Hepatocyte (in vitro differentiated cells): ENCODE measurements around the gene NRXN2. TPM values are rescaled to one million over a fixed set of nuclear protein-coding genes. Genes with fewer than 3 reads are reported as not detected.
A peak's percentile ranks its signal among the peaks of the same experiment; 100 is the strongest.

Experiments
- DNase-seq: peaks from one replicate; pipeline ENCODE4 v3.0.0-alpha.2; 2016; ENCODE audit warnings: low spot score
- H2AFZ ChIP-seq: fragments of 200-600 bp; sonication (generic); 2 replicates; pipeline ENCODE4 v1.6.0; 2016; ENCODE audit warnings: antibody characterized with exemption, mild to moderate bottlenecking
- H3K27ac ChIP-seq: fragments of 200-600 bp; sonication (generic); 2 replicates; pipeline ENCODE4 v1.5.1; 2016; ENCODE audit warnings: mild to moderate bottlenecking
- H3K27me3 ChIP-seq: fragments of 200-600 bp; sonication (generic); 2 replicates; pipeline ENCODE4 v1.6.1; 2016
- H3K36me3 ChIP-seq: fragments of 200-600 bp; sonication (generic); replicated peaks from 2 replicates; pipeline ENCODE4 v1.5.1; 2016; ENCODE audit warnings: low read depth; ENCODE audit not compliant: insufficient read depth
- H3K4me1 ChIP-seq: fragments of 200-600 bp; sonication (generic); 2 replicates; pipeline ENCODE4 v1.5.1; 2016; ENCODE audit warnings: mild to moderate bottlenecking, moderate library complexity; ENCODE audit not compliant: insufficient read depth
- H3K4me2 ChIP-seq: fragments of 200-600 bp; sonication (generic); 2 replicates; pipeline ENCODE4 v1.6.0; 2016
- H3K4me3 ChIP-seq: fragments of 200-600 bp; sonication (generic); 2 replicates; pipeline ENCODE4 v1.5.1; 2016; ENCODE audit warnings: mild to moderate bottlenecking
- H3K79me2 ChIP-seq: fragments of 200-600 bp; sonication (generic); 2 replicates; pipeline ENCODE4 v1.6.0; 2017; ENCODE audit warnings: mild to moderate bottlenecking
- H3K9me2 ChIP-seq: fragments of 200-600 bp; sonication (generic); replicated peaks from 2 replicates; pipeline ENCODE4 v1.6.0; 2017; ENCODE audit warnings: mild to moderate bottlenecking; ENCODE audit not compliant: insufficient read depth
- H3K9me3 ChIP-seq: fragments of 200-600 bp; sonication (generic); 2 replicates; pipeline ENCODE4 v1.5.1; 2016; ENCODE audit warnings: low read depth, mild to moderate bottlenecking
- H4K20me1 ChIP-seq: fragments of 200-600 bp; sonication (generic); 2 replicates; pipeline ENCODE4 v1.6.0; 2016; ENCODE audit warnings: mild to moderate bottlenecking; ENCODE audit not compliant: insufficient read depth, poor library complexity, severe bottlenecking
- EZH2 ChIP-seq: fragments of 200-600 bp; sonication (generic); IDR thresholded peaks from 2 replicates; pipeline ENCODE4 v1.6.1; 2016; ENCODE audit warnings: antibody characterized with exemption, mild to moderate bottlenecking, borderline replicate concordance
- EZH2phosphoT487 ChIP-seq: fragments of 200-600 bp; sonication (generic); IDR thresholded peaks from one replicate; pipeline ENCODE4 v1.6.1; 2018; ENCODE audit warnings: antibody characterized with exemption, mild to moderate bottlenecking, low read depth, moderate library complexity; ENCODE audit not compliant: unreplicated experiment, severe bottlenecking
- WGBS: methylation state at CpG from one replicate; pipeline ENCODE4 v1.1.6; 2016; ENCODE audit warnings: low lambda C conversion rate; ENCODE audit errors: missing lambda C conversion rate; 5-methylcytosine and 5-hydroxymethylcytosine counted together
- polyA plus RNA-seq: library from polyadenylated mRNA; unstranded; fragments of >200 nt; fragmentation: Nextera tagmentation; extraction: Ambion mirVana; gene quantifications from 2 replicates; pipeline ENCODE4 v1.2.1, GENCODE V29; 2016
- total RNA-seq: library from RNA; depleted of rRNA; stranded (reverse); fragments of >200 nt; gene quantifications from 2 replicates; pipeline ENCODE4 v1.2.3, GENCODE V29; 2014
- TF ChIP-seq, protein P1 (sequence below): fragments of 200-600 bp; sonication (generic); IDR thresholded peaks from 2 replicates; pipeline ENCODE4 v1.5.1; 2016; ENCODE audit warnings: antibody characterized with exemption, mild to moderate bottlenecking; ENCODE audit not compliant: poor library complexity

The NRXN2 gene
- total and polyA plus RNA-seq, 2 experiments from 2014 or later: 0.83 to 1.7 TPM

DNA sequence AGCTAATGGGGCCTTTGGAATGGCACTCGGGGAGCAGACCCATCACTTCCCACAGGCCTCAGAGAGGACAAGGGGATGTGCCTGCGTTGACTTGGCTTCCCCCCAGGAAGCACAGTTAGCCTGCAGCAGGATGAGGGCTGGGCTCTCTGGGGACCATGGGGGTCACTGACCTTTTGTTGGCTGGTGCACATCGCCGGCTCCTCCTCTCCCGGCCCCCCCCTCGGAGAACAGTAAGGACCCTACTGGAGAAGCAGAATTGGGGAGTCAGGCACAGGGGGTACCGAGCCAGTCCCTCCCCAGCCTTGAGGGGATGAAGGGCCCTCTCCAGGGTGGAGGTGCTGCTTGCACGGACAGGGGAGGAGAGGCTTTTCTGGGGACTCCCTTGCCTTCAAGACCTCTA, 32.8 kb downstream of the NRXN2 start:
- H2AFZ ChIP-seq: no peak overlapping the region
- no peak for DNase-seq
- no peak overlapping the region for H3K4me2 ChIP-seq
- no peaks in the 10 kb centered on the region for H3K9me2 ChIP-seq
- H3K4me1 ChIP-seq: no peaks in the 10 kb centered on the region
- H3K4me3 ChIP-seq: no peak overlapping the region
- no peaks in the 10 kb centered on the region for H3K36me3 ChIP-seq
- H3K27ac ChIP-seq: no peak overlapping the region
- 79% methylated on average over 8 of the region's 8 CpGs for WGBS
- H3K79me2 ChIP-seq: no peaks in the 10 kb centered on the region
- TF ChIP-seq, protein P1, sequence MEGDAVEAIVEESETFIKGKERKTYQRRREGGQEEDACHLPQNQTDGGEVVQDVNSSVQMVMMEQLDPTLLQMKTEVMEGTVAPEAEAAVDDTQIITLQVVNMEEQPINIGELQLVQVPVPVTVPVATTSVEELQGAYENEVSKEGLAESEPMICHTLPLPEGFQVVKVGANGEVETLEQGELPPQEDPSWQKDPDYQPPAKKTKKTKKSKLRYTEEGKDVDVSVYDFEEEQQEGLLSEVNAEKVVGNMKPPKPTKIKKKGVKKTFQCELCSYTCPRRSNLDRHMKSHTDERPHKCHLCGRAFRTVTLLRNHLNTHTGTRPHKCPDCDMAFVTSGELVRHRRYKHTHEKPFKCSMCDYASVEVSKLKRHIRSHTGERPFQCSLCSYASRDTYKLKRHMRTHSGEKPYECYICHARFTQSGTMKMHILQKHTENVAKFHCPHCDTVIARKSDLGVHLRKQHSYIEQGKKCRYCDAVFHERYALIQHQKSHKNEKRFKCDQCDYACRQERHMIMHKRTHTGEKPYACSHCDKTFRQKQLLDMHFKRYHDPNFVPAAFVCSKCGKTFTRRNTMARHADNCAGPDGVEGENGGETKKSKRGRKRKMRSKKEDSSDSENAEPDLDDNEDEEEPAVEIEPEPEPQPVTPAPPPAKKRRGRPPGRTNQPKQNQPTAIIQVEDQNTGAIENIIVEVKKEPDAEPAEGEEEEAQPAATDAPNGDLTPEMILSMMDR: no peak
- TF ChIP-seq EZH2phosphoT487: no peak
- H3K9me3 ChIP-seq: no peaks in the 10 kb centered on the region
- H4K20me1 ChIP-seq: no peaks in the 10 kb centered on the region
- peaks cover 39% of the 10 kb centered on the region for H3K27me3 ChIP-seq

DNA sequence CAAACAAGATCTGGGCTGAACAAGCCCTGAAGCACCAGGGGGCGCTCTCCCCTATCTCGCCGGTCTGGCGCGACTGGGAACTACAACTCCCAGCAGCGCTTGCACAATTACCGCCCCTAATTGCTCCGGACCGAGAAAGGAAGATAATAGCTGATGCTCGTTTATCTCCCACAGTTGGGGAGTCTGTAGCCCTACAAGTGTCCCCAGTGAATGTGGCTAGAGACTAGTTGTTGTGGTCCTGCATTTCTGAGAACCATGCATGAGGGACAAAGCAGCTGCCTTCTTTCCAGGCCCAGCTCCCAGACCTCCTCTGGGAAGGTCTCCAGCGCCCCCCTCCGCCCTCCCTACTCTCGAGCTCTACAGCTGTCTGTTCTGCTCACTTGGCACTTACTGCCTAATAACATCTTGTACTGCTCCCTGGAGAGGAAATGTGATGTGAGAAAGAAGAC, 34.4 kb downstream of the NRXN2 start:
- Histone ChIP-seq H3K9me2 (no peaks in the 10 kb centered on the region), H3K4me3 (no peak overlapping the region), H3K36me3 (no peaks in the 10 kb centered on the region), H3K4me1 (no peaks in the 10 kb centered on the region), H2AFZ (peak overlapping the region; percentile 57), H3K27me3 (peaks cover 25% of the 10 kb centered on the region), H3K79me2 (no peaks in the 10 kb centered on the region), H3K4me2 (peak overlapping the region; percentile 76), H4K20me1 (no peaks in the 10 kb centered on the region), H3K27ac (no peak overlapping the region), H3K9me3 (no peaks in the 10 kb centered on the region)
- no peak for TF ChIP-seq EZH2
- TF ChIP-seq, protein P1: peak; percentile 75
- WGBS: 2% methylated on average over 13 of the region's 13 CpGs
- peak; percentile 93 for DNase-seq

DNA sequence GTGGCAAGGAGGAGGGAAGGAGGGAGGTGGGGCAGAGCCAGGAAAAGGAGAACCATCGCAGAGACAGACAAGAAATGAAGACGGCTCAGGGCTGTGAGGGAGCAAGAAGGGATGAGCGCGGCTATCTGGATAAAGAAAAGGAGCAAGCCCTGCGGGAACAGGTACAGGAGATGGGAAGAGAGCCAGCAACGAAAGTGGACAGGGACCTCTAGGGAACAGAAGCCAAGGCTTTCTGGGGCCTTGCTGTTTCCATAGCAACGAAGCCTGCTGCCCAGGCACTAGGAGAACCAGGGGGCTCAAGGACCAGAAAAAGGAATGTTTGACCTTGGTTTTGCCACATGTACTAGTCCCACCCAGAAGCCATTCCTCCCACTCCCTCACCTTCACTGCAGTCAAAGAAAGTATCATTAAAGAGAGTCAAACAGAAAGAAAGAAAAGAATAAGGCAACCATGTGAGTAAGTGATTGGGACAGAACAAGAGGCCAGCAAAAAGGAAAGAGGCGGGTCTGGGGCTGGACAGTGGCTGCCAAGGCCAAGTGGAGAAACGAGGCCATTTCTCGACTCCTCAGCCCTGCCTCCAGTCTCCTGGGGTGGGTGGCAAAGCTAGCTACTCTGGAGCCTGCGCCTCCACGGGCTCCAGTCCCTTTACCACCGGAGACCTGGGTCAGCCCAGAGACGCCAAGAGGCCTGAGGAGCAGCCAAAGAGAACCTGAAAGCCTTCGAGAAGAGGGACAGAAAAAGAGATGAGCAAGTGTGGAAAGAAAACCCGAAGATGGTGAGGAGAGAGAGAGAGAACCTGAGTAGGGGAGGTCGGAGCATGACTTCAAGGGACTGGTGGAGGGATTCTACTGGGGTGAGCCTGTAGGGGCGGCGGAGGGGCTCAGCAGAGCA, 35.1 kb downstream of the NRXN2 start:
- no peaks in the 10 kb centered on the region for H3K9me2 ChIP-seq
- H3K4me1 ChIP-seq: no peaks in the 10 kb centered on the region
- H2AFZ ChIP-seq: no peak overlapping the region
- no peaks in the 10 kb centered on the region for H4K20me1 ChIP-seq
- WGBS: 68% methylated on average over 19 of the region's 19 CpGs
- H3K9me3 ChIP-seq: no peaks in the 10 kb centered on the region
- no peaks in the 10 kb centered on the region for H3K36me3 ChIP-seq
- DNase-seq: no peak
- H3K27me3 ChIP-seq: peaks cover 19% of the 10 kb centered on the region
- no peak overlapping the region for H3K4me3 ChIP-seq
- no peak overlapping the region for H3K27ac ChIP-seq
- H3K79me2 ChIP-seq: no peaks in the 10 kb centered on the region
- no peak overlapping the region for H3K4me2 ChIP-seq
- no peak for TF ChIP-seq EZH2
- TF ChIP-seq EZH2phosphoT487: no peak
- TF ChIP-seq, protein P1: no peak
